AG09319 (cell line): Measurements from ENCODE around the gene MZB1.

Source experiments
- DNase-seq: peaks from one replicate; pipeline ENCODE4 v3.0.0-alpha.2; 2010; ENCODE audit warnings: low read depth; ENCODE audit errors: extremely low read depth
- TF ChIP-seq, protein P1 (sequence below): IDR thresholded peaks from 2 replicates; pipeline ENCODE4 v1.5.1; 2011; ENCODE audit warnings: low read depth, mild to moderate bottlenecking, inconsistent platforms, low read length, moderate library complexity

MZB1 gene

GRCh38 chr5:139344177-139344576 is 45.5 kb downstream of the MZB1 start:
- no peak for DNase-seq
- TF ChIP-seq, protein P1, sequence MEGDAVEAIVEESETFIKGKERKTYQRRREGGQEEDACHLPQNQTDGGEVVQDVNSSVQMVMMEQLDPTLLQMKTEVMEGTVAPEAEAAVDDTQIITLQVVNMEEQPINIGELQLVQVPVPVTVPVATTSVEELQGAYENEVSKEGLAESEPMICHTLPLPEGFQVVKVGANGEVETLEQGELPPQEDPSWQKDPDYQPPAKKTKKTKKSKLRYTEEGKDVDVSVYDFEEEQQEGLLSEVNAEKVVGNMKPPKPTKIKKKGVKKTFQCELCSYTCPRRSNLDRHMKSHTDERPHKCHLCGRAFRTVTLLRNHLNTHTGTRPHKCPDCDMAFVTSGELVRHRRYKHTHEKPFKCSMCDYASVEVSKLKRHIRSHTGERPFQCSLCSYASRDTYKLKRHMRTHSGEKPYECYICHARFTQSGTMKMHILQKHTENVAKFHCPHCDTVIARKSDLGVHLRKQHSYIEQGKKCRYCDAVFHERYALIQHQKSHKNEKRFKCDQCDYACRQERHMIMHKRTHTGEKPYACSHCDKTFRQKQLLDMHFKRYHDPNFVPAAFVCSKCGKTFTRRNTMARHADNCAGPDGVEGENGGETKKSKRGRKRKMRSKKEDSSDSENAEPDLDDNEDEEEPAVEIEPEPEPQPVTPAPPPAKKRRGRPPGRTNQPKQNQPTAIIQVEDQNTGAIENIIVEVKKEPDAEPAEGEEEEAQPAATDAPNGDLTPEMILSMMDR = no peak

DNA sequence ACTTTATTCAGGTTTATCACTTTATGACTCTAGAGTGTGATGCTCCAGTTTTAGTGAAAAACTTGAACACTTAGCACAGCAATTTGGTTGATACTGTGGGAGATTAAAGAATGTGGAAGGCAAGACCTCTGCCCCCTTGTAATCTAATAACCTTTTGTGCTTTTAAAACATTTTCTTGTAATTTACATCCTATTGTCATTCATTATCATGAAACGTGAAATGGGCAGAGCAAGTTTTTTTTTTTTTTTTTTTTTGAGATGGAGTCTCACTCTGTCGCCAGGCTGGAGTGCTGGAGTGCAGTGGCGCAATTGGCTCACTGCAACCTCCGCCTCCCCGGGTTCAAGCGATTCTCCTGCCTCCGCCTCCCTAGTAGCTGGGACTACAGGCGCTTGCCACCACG is 46.2 kb downstream of the MZB1 start:
- TF ChIP-seq, protein P1 = no peak

GRCh38 chr5:139342423-139342723 is 47.3 kb downstream of the MZB1 start:
- TF ChIP-seq, protein P1 = no peak

More for the DNA sequence above, 46.2 kb downstream of the MZB1 start:
- no peak for DNase-seq

DNA sequence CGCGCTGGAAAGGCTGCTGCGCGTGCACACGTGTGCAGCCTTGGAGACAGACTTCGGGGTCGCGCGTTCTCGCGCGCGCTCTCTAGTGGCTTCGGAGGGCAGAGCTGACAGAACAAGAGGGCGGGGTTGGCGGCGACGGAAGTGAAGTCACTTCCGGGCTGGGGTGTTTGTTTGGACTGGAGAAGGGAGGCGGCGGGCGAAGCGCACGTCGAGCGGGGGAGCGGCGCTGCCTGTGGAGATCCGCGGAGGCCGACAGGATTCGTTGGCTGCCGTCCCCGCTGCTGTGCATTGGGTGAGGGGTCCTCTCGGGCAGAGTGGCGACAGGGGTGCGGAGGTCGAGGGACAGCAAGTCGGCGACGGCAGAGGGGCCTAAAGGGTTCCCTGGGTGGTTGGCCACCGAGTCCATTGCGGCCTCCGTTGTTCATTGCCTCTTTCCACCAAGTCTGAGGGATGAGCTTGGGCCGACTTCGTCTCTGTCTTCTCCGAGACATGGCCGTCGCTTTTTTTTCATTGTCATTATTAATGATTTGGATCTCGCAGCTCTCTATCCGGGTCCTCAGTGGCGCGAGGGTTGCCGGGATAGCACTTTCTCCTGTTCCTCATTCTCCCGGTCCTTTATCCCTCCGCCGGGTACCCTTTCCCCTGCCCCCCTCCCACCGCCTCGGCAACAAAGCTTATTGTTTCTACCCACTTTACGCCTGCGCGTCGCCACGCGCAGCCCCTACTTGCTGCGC is 47.9 kb downstream of the MZB1 start, which contains the start of gene PAIP2:
TSS of gene PAIP2 (plus strand) at position 166 of the 734 bp plus-strand sequence. CDS start 21,931 bp downstream, outside the sequence.
- TF ChIP-seq, protein P1 = peak; percentile 84

More at GRCh38 chr5:139342423-139342723, 47.3 kb downstream of the MZB1 start:
- no peak for DNase-seq

DNA sequence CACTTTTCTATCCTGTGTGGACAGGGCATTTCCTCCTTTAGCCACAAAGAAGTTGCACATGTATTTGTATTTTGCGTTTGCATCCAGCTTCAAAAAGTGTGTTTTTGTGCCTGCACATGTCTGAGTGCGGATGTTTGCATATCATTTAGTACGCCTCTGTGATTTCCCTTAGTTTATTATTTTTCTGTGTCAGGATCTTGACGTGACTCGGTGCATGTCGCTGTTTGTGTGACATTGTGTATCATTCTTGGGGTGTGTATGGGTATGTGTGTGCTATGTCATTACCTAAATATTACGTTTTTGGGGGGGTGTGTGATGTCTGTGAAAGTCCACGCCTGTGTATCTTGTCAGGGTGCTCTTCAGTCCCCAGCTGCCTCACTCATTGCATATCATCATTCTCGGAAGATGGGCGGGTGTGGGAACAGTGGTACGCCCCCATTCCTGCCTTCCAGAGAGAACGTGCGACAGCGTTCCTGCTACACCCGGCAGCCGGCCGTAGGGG is 48.5 kb downstream of the MZB1 start:
- DNase-seq = no peak
- TF ChIP-seq, protein P1 = no peak

More for the DNA sequence above, 47.9 kb downstream of the MZB1 start, which contains the start of gene PAIP2:
- peak; percentile 93 for DNase-seq

DNA sequence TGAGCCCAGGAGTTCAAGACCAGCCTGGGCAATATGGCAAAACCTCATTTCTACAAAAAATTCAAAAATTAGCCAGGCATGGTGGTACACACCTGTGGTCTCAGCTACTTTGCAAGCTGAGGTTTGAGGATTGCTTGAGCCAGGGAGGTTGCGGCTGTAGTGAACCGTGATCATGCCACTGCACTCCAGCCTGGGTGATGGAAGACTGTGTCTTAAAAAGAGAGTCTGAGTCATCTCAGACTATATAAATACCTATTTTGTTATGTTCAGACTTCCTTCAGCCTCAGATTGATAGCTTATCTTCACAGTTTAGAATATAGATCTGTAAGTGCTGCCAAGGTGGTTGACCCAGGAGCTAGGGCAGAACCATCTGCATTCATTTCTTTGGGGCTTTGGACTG is 49.7 kb downstream of the MZB1 start:
- TF ChIP-seq, protein P1 = no peak
- no peak for DNase-seq
